ENCODE results near the gene CSTB. TPM values are rescaled to one million over a fixed set of nuclear protein-coding genes. Genes with fewer than 3 reads are reported as not detected.

The CSTB gene
- total RNA-seq, 1 experiment from 2014 or later = 23.1 TPM

- in situ Hi-C loops (cut with HindIII; ENCODE audit: low pct_unique_long_range_greater_than_20kb, low sequenced_read_pairs) = no loop called here
- no peak for DNase-seq (ENCODE audit: low read depth)
Measured at GRCh38 chr21:43760391-43760958, 15.6 kb downstream of the CSTB start.

DNA sequence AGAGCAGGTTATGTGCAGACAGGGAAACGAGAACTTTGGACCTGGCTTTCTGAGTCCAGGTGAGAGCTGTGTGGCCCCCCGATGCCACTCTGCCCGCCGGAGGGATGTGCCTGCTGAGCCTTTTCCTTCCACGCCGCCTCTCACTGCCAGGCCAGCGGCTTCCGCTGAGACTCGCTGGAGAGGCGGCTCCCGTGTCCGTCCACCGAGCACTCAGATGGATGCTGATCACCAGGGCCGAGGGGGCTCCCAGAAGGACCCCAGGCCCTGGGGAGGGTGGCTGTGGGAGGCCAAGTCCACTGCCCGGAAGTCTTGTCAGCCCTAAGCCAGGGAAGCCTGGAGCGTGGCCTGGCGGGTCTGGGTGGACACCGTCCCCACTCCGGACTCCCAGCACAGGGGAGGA, 16.5 kb downstream of the CSTB start:
- in situ Hi-C loops (cut with HindIII; ENCODE audit: low pct_unique_long_range_greater_than_20kb, low sequenced_read_pairs) = no loop called here
- DNase-seq (ENCODE audit: low read depth) = no peak

DNA sequence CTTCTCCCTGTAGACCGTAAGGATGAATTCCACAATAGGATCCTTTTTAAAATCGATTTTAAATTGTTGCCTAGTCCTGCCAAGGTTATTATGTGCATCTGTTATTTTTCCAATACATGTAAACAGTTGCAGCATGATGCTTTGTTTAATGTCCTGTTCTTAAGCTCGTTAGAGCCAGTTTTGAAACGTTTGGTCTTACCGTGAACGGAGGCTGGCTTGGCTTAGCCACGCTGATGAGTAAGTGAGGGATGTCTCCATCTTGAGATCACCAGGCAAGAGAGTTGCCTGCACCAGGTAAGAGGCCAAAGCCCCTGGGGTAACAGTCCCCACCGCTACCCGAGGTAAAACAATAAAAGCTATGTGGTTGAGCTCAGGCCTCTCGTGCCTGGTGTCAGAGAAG, 17.3 kb downstream of the CSTB start:
- in situ Hi-C loops (cut with HindIII; ENCODE audit: low pct_unique_long_range_greater_than_20kb, low sequenced_read_pairs) = no loop called here
- no peak for DNase-seq (ENCODE audit: low read depth)

- DNase-seq (ENCODE audit: low read depth) = no peak
- in situ Hi-C loops (cut with HindIII; ENCODE audit: low pct_unique_long_range_greater_than_20kb, low sequenced_read_pairs) = no loop called here
Measured at GRCh38 chr21:43758111-43758641, 17.9 kb downstream of the CSTB start.

DNA sequence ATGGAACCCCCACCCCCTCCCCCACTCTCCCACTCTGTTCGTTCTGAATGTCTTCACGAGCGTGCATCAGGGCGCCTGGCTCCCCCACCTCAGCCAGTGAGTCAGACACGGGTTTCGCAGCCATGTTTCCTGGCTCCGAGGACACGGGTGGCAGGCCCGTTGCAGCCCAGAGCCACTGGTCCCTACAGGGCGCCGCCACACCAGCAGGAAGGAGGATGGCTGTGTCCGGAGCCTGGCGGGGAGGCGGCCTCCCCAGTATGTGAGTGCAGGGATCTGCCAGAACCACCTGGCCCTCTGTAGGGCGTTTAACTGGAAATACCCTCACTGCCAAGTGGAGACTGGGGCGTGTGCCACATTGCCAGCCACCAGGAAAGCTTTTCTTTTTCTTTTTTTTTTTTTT, 18.5 kb downstream of the CSTB start:
- no peak for DNase-seq (ENCODE audit: low read depth)
- in situ Hi-C loops (cut with HindIII; ENCODE audit: low pct_unique_long_range_greater_than_20kb, low sequenced_read_pairs) = no loop called here

GRCh38 chr21:43755820-43756594, 20.1 kb downstream of the CSTB start:
- in situ Hi-C loops (cut with HindIII; ENCODE audit: low pct_unique_long_range_greater_than_20kb, low sequenced_read_pairs) = no loop called here
- no peak for DNase-seq (ENCODE audit: low read depth)

GRCh38 chr21:43754948-43755781, 20.9 kb downstream of the CSTB start:
- DNase-seq (ENCODE audit: low read depth) = no peak
- in situ Hi-C loops (cut with HindIII; ENCODE audit: low pct_unique_long_range_greater_than_20kb, low sequenced_read_pairs) = no loop called here

GRCh38 chr21:43753439-43753799, 22.7 kb downstream of the CSTB start:
- in situ Hi-C loops (cut with HindIII; ENCODE audit: low pct_unique_long_range_greater_than_20kb, low sequenced_read_pairs) = no loop called here
- DNase-seq (ENCODE audit: low read depth) = no peak

DNA sequence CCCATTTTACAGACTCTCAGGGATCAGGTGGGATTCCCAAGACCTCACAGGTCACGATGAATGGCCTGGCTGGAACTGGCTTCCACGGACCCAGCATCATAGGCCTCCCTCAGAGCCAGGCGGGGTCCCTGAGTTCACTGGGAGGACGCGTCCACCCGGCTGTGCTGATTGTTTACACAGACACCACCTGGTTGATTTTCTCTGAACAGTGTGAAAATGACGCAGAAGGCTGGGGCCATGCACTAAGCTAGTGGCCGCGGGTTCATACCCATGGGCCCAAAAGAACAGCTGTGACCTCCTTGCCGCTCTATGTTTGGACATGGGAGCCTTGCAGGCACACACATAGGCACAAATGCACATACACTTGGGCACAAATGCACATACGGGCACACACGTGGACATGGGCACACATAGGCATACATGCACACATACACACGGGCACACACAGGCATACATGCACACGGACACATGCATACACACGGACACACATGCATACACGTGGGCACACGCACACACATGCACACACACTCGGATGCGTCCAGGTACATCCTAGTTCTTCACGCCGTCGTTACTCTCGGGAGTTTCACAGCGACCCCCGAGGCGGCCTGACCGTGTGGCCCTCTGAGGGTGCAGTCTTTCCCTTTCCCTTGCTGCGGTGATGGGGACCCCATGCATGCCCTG, 23.2 kb downstream of the CSTB start:
- peak; percentile 56 for DNase-seq (ENCODE audit: low read depth)
- in situ Hi-C loops (cut with HindIII; ENCODE audit: low pct_unique_long_range_greater_than_20kb, low sequenced_read_pairs) = no loop called here

- DNase-seq (ENCODE audit: low read depth) = no peak
- in situ Hi-C loops (cut with HindIII; ENCODE audit: low pct_unique_long_range_greater_than_20kb, low sequenced_read_pairs) = no loop called here
Measured at GRCh38 chr21:43751955-43752591, 24.0 kb downstream of the CSTB start.

DNA sequence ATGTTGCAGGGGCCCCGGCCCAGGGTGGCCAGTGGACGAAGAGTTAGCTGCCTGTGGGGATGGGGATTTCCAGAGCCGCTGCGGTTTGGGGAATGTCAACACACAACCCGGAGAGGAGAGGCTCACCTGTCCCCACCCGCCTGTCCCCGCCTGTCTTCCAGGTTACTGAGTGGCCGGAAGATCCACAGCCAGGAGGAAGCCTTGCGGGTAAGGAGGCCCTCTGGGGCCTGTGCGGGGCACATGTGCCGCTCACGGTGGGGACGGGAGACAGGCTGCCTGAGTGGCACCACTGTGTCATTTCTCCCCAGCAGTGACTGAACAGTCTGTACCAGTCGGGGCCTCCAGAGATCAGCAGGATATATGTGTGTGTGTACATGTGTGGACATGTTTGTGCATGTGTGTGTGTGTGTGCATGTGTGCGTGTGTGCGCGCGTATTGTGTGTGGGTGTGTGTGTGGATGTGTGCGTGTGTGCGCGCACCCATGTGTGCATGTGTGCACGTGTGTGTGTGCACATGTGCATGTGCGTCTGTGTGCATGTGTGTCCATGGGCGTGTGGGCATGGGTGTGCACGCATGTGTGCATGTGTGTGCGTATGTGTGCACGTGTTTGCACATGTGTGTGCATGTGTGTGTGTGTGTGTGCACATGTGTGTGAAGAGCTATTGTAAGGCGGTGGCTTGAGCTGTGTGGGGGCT, 25.6 kb downstream of the CSTB start:
- DNase-seq (ENCODE audit: low read depth) = no peak
- in situ Hi-C loops (cut with HindIII; ENCODE audit: low pct_unique_long_range_greater_than_20kb, low sequenced_read_pairs) = no loop called here

GRCh38 chr21:43749651-43750262, 26.4 kb downstream of the CSTB start:
- in situ Hi-C loops (cut with HindIII; ENCODE audit: low pct_unique_long_range_greater_than_20kb, low sequenced_read_pairs) = no loop called here
- DNase-seq (ENCODE audit: low read depth) = no peak

DNA sequence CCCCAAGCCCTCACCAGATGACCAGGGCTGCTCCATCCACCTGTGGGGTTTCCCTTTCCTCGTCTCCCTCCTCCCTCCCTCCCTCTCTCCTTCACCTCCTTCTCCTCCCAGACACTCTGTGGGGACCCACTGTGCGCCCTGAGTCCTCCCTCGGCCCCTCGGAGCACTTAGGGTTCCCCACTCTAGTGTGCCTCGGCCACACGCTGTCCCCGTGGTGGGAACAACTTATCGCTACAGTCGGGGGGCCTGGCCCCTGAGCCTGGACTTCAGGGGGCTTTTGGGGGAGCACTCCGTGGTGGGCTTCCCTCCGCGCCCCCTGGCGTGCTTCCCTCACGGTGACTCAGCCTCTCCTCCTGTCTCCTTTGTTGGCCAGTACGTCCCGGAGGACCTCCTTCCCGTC, 27.5 kb downstream of the CSTB start:
- in situ Hi-C loops (cut with HindIII; ENCODE audit: low pct_unique_long_range_greater_than_20kb, low sequenced_read_pairs) = no loop called here
- no peak for DNase-seq (ENCODE audit: low read depth)

- in situ Hi-C loops (cut with HindIII; ENCODE audit: low pct_unique_long_range_greater_than_20kb, low sequenced_read_pairs) = no loop called here
- DNase-seq (ENCODE audit: low read depth) = no peak
Measured at GRCh38 chr21:43745772-43746517, 30.2 kb downstream of the CSTB start.

DNA sequence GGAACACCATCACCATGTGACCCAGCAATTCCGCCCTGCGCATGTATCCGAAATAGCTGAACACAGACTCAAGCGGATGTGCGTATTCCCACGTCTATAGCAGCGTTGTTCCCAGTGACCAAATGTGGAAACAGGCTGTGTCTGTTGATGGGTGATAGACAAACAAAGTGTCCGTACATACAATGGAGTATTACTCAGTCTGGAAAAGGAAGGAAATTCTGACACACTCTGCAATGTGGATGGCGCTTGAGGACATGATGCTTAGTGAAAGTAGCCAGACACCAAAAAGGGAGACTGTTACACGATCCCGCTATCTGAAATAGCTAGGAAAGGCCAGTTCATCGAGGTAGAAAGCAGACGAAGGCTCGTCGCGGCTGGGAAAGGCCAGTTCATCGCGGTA, 31.4 kb downstream of the CSTB start:
- in situ Hi-C loops (cut with HindIII; ENCODE audit: low pct_unique_long_range_greater_than_20kb, low sequenced_read_pairs) = no loop called here
- DNase-seq (ENCODE audit: low read depth) = no peak

- in situ Hi-C loops (cut with HindIII; ENCODE audit: low pct_unique_long_range_greater_than_20kb, low sequenced_read_pairs) = no loop called here
- no peak for DNase-seq (ENCODE audit: low read depth)
Measured at GRCh38 chr21:43743947-43744346, 32.2 kb downstream of the CSTB start.

Measured in Caki2 (cell line).